HG02623 (cell line): ENCODE data around the gene TMEM106A.
"Not testable (repeated sequence)": the region's sequence is repeated elsewhere in the genome, so short reads cannot be mapped to it uniquely, and the experiment has no call there.

Experiments
- ATAC-seq: cut with Tn5 transposase; IDR thresholded peaks from one replicate; pipeline ENCODE4 v1.9.1; 2021; ENCODE audit warnings: moderate library complexity; ENCODE audit not compliant: unreplicated experiment

The TMEM106A gene

DNA sequence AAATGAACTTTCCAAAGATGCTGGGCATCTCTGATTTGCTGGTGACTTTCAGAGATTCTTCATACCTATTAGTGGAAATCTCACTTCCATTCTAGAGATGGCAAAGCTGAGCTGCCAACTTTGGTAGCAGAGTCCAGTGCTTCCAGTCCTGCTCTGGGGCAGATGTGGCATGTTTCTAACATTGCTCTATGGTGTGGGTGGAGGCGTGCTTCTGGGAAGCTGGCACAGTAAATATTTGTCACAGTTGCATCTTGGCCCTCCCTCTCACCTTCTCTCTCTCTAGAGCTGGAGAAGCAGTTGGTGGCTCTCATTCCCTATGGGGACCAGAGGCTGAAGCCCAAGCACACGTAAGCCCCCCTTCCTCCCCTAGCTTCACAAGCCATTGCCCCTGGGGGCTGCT is 1.9 kb downstream of the TMEM106A start:
- no peak for ATAC-seq

DNA sequence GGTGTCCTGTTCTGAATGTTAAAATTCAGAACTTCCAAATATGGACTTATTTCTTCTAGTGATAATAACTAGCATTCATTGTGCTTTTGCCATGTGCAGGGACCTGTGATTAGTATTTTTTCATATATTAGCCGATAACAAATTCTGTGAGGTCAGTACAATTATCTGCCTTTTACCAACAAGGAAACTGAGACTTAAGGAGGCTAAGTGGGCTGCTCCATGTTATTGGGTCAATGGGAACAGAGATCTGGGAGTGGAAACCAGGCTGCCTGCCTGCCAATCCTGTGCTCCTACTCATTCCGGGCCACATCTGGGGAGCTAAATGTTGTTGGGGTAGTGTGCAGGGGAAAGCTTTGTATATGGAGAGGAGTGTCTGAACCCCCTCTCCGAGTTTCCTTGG is 3.7 kb downstream of the TMEM106A start:
- ATAC-seq, result no peak

DNA sequence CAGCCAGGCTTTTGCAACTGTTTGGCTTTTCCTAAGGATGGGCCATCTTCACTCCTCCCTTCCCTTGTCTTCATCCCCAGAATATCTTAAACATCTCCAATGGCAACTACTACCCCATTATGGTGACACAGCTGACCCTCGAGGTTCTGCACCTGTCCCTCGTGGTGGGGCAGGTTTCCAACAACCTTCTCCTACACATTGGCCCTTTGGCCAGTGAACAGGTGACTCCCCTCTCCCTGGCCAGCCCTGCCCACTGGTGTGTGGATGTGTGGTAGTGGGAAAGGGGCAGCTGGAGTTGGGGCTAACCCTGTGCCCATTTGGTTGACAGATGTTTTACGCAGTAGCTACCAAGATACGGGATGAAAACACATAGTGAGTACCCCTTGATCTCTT is 4.7 kb downstream of the TMEM106A start:
- no peak for ATAC-seq

DNA sequence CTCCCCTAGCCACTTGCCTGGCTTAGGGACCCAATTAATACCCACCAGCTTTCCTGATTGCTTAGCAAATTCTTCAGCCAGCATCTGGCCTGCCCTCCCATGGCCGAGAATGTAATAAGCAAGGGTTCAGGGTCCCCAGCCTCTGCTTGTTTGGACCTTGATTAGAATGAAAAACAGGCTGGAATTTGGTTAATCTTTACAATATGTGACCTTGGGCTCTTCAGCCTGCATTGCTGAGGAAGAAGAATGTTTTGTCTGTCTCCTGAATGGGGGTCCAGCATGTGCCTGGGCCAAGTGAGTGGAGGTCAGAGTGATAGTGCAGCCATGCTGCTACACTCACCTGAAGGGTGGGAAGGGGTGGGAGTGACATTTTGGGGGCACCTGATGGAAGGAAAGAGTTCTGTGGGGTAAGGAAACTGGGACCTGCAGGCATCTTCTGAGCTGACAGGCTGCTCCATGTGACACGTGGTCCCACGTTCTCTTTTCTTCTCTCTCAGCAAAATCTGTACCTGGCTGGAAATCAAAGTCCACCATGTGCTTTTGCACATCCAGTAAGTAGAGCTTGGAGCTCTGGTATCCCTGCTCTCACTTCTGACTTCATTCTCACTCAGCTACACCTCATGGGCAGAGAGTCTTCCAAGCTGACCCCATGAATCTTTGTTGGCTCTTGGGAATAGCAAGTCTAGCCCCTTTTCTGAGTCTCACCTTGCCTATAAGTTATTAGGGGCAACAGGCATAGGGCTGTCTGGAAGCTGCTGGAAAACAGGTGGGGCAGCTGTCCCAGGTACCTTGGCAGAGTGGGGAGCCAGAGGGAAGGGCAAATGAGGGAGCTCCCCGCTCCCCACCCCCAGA is 5.3 kb downstream of the TMEM106A start:
- ATAC-seq, result no peak

DNA sequence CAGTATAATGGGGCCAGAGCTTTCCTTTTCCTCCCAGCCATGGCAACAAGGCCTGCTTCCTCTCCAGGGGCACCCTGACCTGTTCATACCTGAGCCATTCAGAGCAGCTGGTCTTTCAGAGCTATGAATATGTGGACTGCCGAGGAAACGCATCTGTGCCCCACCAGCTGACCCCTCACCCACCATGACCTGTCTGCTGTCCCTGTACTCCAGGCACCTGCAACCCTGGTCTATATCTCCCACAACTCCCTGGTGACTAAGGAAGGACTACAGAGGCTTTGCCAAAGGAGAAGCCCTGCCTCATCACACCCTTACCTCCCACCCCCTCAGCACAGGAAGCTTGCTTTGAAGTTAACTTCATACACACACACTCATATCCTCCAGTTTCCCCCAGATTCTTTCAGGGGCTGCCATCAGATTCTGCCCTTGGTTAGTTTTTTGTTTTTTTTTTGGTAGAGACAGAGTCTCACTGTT is 6.0 kb downstream of the TMEM106A start:
- no peak for ATAC-seq

DNA sequence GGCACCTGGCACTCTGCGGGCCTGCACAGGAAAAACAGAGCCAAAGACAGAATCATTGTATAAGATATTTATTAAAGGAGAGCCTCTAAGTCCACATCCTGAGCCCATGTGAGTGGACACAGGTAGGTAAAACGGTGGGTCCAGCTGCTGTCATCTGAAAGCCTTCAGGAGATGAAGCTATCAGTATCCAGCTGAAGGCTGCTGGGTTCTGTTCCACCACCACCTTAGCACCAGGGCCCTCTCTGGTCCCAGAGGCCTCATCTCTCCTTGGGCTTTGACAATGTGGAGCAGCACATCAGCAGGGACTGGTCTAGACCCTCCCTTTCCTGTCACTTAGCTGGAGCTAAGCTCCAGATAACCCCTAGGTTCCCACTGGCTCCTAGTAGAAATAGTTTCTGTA is 7.3 kb downstream of the TMEM106A start:
- ATAC-seq, result no peak

DNA sequence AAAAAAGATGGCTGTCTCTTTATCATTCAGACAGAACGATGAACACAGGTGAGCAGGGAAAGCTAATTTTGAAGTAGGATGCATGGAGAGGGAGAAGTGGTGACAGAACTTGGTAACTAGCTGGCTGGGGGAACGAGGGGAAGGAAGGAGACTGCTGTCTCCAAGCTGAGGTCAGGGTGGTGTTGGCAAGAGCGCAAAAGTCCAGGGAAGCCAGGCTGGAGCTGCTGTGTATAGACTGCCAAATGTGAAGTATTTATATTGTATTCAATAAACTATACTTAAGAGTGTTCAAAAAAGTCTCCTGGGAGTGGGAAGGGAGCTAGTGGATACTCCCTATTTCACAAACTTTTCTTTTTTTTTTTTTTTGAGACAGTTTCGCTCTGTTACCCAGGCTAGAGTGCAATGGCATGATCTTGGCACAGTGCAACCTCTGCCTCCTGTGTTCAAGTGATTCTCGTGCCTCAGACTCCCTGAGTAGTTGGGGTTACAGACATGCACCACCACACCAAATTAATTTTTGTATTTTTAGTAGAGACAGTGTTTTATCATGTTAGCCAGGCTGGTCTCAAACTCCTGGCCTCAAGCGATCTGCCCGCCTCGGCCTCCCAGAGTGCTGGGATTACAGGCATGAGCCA is 8.2 kb downstream of the TMEM106A start:
- no peak for ATAC-seq

DNA sequence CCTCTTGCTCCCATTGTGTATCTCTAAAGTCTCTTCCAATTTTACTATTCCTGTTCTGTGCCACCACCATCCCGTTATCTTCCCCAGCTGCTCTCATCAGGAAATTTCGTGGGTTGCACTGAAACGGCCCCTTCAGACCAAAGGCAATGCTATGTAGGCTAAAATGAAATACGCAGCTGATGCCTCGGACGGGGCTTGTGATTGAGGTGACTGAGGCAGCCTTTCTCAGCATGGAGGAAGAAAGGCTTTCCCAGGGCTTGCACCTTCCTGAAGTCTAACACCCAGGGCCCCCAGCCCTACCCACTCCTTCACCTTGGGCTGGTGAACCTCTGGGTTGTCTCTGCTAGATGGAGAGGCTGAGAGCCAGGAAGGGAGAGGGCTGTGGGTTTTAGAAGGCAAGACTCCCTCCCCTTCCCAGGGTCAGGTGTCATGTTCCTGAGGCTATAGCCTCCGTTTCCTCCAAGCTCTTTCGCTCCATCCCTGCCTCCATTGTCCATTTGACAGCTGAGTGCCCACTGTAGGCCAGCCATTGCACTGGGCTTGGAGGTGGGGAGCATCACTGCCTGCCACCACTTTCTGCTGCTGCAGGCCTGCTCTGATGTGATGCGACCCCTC is 8.9 kb downstream of the TMEM106A start:
- ATAC-seq, result no peak

DNA sequence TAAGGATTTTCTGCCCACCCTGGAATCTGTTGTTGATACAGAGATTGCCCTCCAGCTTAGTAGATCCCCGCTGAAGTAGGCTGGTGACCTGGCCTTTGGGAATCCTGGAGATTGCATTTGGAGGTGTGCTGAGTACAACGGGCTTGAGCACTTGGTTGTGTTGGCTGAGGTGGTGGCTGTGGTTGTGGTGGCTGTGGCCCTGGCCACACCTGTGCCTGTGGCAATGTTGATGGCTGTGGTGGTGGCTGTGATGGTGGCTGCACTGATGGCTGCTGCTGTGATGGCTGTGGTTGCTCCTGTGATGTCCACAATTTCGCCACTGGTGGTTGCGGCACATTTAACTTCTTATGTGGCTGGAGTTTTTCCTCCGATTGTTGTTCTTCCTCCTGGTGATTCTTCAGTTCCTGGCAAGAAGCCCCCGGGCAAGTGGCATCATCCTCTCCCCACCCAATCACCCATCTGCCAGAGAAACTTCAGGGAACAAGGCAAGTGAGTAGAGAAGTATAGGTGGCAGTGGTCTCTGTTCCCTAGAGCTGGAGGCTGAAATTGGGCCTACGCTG is 12.6 kb downstream of the TMEM106A start:
- ATAC-seq, result no peak

DNA sequence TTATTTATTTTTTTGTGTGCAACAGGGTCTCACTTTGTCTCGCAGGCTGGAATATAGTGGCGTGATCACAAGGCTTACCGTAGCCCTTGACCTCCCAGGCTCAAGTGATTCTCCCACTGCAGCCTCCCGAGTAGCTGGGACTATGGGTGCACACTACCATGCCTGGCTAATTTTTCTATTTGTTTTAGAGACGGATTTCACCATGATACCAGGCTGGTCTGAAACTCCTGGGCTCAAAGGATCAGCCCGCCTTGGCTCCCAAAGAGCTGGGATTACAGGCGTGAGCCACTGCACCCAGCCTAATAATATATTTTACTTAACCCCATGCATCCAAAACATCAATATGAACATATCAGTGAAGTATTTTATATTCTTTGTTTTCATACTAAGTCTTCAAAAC is 14.7 kb downstream of the TMEM106A start:
- ATAC-seq, result no peak

DNA sequence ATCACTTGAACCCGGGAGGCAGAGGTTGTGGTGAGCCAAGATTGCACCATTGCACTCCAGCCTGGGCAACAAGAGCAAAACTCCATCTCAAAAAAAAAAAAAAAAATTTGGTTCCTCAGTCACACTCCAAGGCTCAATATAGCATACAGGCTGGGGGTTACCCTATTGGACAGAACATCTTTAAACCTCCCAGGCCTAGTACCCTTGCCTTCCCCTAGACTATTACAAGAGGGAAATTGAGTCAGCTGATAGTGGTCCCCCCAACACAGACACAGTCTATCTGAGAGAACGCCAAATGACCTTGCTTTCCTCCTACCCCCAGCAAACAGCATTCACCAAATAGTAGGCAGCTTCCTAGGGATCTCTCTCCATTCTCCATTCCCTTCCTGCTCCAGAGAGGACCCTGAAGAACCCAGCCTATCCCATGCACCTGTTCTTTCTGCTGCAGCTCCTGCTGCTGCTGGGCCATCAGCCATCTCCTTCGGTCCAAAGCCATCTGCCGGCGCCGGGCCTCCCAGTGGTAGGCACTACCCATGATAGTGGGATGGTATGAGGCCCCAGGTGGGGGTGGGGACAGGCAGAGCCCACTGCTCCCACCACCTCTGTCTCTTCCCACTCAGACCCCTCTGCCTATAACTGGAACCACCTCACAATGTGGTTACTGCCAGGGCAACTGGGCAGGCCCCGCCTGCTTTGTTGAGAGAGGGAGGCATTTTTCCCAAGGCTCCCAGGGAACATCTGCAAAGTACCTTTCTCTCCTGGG is 16.5 kb downstream of the TMEM106A start, which contains the start of gene CCDC200:
Gene CCDC200, minus strand, starts transcription at position 604 of the 763 bp plus-strand sequence. Its CDS starts 69 bp downstream, at position 535.
- not testable (repeated sequence) for ATAC-seq

DNA sequence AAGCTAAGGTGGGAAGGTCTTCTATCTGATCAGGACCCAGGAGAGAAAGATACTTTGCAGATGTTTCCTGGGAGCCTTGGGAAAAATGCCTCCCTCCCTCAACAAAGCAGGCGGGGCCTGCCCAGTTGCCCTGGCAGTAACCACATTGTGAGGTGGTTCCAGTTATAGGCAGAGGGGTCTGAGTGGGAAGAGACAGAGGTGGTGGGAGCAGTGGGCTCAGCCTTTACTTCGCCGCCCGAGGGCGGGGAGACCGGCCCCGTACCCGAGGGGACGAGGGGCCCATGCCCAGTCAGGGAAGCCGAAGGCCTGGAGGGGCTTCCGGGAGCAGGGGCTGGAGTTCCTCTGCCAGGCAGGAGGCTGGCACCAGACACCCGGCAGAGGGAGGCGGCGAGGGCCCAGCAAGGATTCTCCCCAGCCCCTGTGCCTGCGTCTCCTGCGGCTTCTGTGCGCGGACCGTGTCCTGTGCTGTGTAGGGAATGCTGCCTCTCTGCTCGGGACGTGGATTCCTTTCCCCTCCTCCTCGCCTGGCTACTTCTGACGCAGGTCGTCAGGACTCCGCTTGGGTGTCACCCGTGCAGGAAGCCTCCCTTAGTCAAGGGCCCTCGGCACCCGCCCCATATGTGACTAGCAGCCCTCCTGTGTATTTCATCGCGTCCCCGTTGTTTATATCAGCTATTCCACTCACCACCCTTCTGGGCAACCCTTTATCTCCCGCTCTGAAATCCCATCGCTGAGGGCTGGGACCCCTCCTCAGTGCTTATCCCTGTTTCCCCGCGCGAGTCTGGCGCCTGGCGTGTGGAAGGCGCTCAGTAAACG is 19.7 kb downstream of the TMEM106A start:
- not testable (repeated sequence) for ATAC-seq

DNA sequence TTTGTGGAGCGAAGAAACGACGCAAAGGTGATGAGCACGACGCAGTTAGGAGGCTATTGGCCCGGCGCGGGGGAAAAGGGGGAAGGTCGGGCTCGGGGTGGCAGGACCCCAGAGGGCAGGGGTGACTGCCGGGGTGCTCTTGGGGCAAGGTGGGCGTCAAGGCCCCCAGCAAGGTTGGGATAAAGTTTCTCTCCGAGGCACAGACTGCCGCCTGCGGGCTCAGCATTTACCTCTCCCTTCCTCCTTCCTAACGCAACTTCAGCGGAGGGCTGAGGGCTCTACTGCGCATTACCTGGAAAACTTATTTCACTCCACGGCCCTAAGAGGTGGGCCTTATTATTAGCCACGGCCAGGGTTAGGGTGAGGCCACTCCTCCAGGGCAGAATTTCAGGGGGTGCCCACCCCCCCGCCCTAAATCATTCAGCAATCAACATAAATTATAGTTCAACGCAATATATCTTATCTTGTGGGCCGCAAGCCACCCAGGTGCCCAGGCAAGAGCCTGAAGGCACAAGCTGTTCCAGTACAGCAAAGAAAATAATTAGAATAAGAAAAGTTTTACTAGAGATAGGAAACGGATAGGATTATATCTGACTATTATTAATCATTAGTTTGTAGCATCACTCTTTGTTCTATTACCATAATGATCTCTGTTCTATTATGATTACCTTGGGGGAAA is 20.5 kb downstream of the TMEM106A start:
- not testable (repeated sequence) for ATAC-seq

DNA sequence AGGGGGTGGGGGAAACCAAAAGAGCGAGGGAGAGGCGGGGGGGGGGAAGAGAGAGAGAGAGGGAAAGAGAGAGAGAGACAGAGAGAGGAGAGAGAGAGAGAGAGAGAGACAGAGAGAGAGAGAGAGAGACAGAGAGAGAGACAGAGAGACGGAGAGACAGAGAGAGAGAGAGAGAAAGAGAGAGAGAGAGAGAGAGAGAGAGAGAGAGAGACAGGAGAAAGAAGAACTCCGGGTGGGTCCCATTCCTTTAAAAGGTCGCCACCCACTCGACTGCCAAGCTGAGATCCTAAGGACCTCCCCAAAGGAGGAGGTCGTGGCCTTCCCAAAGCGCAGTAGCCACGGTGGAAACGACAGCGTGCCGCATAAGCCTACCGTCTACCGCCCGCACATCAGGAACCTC is 21.6 kb downstream of the TMEM106A start:
- not testable (repeated sequence) for ATAC-seq

DNA sequence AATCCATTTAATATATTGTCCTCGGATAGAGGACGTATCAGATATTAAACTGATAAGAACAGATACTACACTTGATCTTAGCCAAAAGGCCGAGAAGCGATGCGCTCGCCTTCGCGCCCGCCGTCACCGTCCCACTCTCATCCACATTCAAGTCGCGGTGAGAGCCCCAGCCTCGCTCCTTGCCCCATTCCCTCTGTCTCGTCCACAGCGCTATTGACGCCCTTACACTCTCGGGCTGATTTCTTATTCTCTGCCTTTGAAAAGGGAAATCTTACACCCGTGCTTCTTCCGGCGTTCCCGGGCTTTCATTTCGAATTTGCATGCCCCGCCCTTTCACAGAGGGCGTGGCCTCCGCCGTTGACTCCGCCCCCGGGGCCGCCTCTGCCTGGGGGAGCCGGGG is 22.2 kb downstream of the TMEM106A start, which contains the start of gene RNU2-1:
Gene RNU2-1, minus strand, starts transcription at position 101 of the 400 bp plus-strand sequence.
- ATAC-seq, result not testable (repeated sequence)

DNA sequence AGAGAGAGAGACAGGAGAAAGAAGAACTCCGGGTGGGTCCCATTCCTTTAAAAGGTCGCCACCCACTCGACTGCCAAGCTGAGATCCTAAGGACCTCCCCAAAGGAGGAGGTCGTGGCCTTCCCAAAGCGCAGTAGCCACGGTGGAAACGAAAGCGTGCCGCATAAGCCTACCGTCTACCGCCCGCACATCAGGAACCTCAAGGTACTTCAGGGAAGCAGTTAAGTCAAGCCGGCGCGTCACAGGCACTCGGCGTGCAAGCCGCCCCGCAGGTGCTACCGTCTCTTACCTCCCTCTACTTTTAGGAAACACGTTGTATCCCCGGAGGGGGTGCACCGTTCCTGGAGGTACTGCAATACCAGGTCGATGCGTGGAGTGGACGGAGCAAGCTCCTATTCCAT is 27.9 kb downstream of the TMEM106A start:
- not testable (repeated sequence) for ATAC-seq

DNA sequence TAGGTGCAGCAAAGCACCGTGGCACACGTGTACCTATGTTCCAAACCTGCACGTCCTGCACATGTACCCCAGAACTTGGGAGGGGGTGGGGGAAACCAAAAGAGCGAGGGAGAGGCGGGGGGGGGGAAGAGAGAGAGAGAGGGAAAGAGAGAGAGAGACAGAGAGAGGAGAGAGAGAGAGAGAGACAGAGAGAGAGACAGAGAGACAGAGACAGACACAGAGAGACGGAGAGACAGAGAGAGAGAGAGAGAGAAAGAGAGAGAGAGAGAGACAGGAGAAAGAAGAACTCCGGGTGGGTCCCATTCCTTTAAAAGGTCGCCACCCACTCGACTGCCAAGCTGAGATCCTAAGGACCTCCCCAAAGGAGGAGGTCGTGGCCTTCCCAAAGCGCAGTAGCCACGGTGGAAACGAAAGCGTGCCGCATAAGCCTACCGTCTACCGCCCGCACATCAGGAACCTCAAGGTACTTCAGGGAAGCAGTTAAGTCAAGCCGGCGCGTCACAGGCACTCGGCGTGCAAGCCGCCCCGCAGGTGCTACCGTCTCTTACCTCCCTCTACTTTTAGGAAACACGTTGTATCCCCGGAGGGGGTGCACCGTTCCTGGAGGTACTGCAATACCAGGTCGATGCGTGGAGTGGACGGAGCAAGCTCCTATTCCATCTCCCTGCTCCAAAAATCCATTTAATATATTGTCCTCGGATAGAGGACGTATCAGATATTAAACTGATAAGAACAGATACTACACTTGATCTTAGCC is 29.1 kb downstream of the TMEM106A start:
- not testable (repeated sequence) for ATAC-seq

DNA sequence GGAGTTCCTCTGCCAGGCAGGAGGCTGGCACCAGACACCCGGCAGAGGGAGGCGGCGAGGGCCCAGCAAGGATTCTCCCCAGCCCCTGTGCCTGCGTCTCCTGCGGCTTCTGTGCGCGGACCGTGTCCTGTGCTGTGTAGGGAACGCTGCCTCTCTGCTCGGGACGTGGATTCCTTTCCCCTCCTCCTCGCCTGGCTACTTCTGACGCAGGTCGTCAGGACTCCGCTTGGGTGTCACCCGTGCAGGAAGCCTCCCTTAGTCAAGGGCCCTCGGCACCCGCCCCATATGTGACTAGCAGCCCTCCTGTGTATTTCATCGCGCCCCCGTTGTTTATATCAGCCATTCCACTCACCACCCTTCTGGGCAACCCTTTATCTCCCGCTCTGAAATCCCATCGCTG is 34.8 kb downstream of the TMEM106A start:
- ATAC-seq, result not testable (repeated sequence)
